Adrenal gland (tissue), 12 donors: ENCODE measurements around the gene NEURL2. TPM values are rescaled to one million over a fixed set of nuclear protein-coding genes. Genes with fewer than 3 reads are reported as not detected.
"Not testable (repeated sequence)": the region's sequence is repeated elsewhere in the genome, so short reads cannot be mapped to it uniquely, and the experiment has no call there.

Experiments used
- DNase-seq, 7 donors: peaks; one replicate each; pipeline ENCODE4 v3.0.0-alpha.2; 2019 to 2020
- H3K27ac ChIP-seq, 5 donors: fragments of 200-600 bp; sonication (generic) in 4 of 5; 1 replicate in 3 of 5; 2 replicates in 2 of 5; pipeline versions ENCODE4 v1.5.1 to v1.8.0; 2016 to 2020; ENCODE audit warnings: mild to moderate bottlenecking in 1 of 5
- H3K27me3 ChIP-seq: fragments of 200-600 bp; 2 replicates; pipeline ENCODE4 v1.8.0; 2021
- H3K36me3 ChIP-seq, 2 donors: fragments of 200-600 bp; replicated peaks in 1 of 2; 1 replicate in 1 of 2; 2 replicates in 1 of 2; pipeline versions ENCODE4 v1.5.1 to v1.8.0; 2018 to 2022
- H3K4me1 ChIP-seq, 2 donors: fragments of 200-600 bp; replicated peaks in 1 of 2; 1 replicate in 1 of 2; 2 replicates in 1 of 2; pipeline versions ENCODE4 v1.5.1 to v1.8.0; 2018 to 2021
- H3K4me3 ChIP-seq, 4 donors: fragments of 200-600 bp; sonication (generic) in 3 of 4; one replicate each; pipeline ENCODE4 v1.5.1; 2016 to 2018
- H3K9me3 ChIP-seq, 3 donors: fragments of 200-600 bp; sonication (generic) in 1 of 3; replicated peaks in 1 of 3; 1 replicate in 2 of 3; 2 replicates in 1 of 3; pipeline versions ENCODE4 v1.5.1 to v1.8.0; 2016 to 2021
- CTCF ChIP-seq, 6 experiments: fragments of 450-650 bp in 4 of 6; fragments of 200-600 bp in 2 of 6; sonication (generic) in 1 of 6; IDR thresholded peaks; 1 replicate in 5 of 6; 2 replicates in 1 of 6; pipeline versions ENCODE4 v1.5.1 to v1.8.0; 2016 to 2021; ENCODE audit warnings: antibody characterized with exemption in 6 of 6, mild to moderate bottlenecking in 2 of 6, moderate library complexity in 1 of 6
- POLR2A ChIP-seq, 2 donors: fragments of 450-650 bp; IDR thresholded peaks; one replicate each; pipeline ENCODE4 v1.6.1; 2017; ENCODE audit warnings: antibody characterized with exemption in 2 of 2, mild to moderate bottlenecking in 2 of 2, moderate library complexity in 1 of 2
- whole genome bisulfite sequencing, 4 donors: extraction: QIAGEN DNeasy Blood & Tissue Kit in 2 of 4; methylation state at CpG; one replicate each; pipeline versions ENCODE4 v1.1.5 to v1.1.7; 2013 to 2017; 5-methylcytosine and 5-hydroxymethylcytosine counted together
- intact Hi-C, 2 donors: fragments of 100-400 bp; cut with DNase I; formaldehyde crosslinking; loops; one replicate each; pipeline versions ENCODE4 v1.14.1 to v1.15.0; 2022 to 2023
- polyA plus RNA-seq, 3 donors: library from polyadenylated mRNA; stranded (reverse); fragments of 200-250 nt in 2 of 3; fragments of 350-450 nt in 1 of 3; fragmentation: Illumina TruSeq in 1 of 3; extraction: RNeasy Lipid Tissue Mini Kit (QIAGEN cat#74804) in 1 of 3; gene quantifications; one replicate each; pipeline ENCODE4 v1.2.3, GENCODE V29; 2013 to 2014
- total RNA-seq, 9 donors: library from RNA; depleted of rRNA in 4 of 9; stranded (reverse); fragments of >200 nt in 4 of 9; fragments of 120-200 nt in 1 of 9; fragmentation: NEBNext Ultra II Directional in 1 of 9; extraction: Animal tissue kit (Norgen Biotek cat#: 25700) in 1 of 9; gene quantifications; one replicate each; pipeline versions ENCODE4 v1.1.0 to v1.2.4, GENCODE V29; 2013 to 2023
- donor health status: healthy with polysubstance abuse.
- donor health status: Bipolar disorder and iron deficiency.
- donor health status: DM: yes; HTN: yes; CAD: no.
- donor health status: DM: no; HTN: no; CAD: no.
- donor health status: DM: no; HTN: no; CAD: no.
- donor health status: DM: yes; HTN: yes; CAD: no.

NEURL2 gene
- total and polyA plus RNA-seq, 12 donors, result 1.0 to 36.4 (median 13.7) TPM

GRCh38 chr20:45934046-45934585 lies 43.1 kb upstream of the NEURL2 start:
- intact Hi-C loops, result no loop called here
- peak overlapping the region; percentile 62 to 98 (median 93) for H3K4me3 ChIP-seq
- no peaks in the 10 kb centered on the region for H3K27me3 ChIP-seq
- 0 to 1% (median 1%) methylated on average over 9 to 34 of the region's 34 CpGs for WGBS, 4 donors
- peaks cover 7 to 16% of the 10 kb centered on the region in 2 donors for H3K4me1 ChIP-seq
- peak overlapping the region; percentile 98 to 100 (median 100) for H3K27ac ChIP-seq
- peaks cover 0 to 24% of the 10 kb centered on the region in 2 donors for H3K36me3 ChIP-seq
- DNase-seq, result peak in 6 of 7 donors; percentile 54 to 86 (median 73)
- H3K9me3 ChIP-seq, result no peaks in the 10 kb centered on the region
- TF ChIP-seq CTCF (IDR thresholded peaks at IDR 0.05) (no peak), POLR2A (IDR thresholded peaks at IDR 0.05) (no peak)

- H3K4me1 ChIP-seq, result peaks cover 7 to 16% of the 10 kb centered on the region in 2 donors
- no peaks in the 10 kb centered on the region for H3K9me3 ChIP-seq
- intact Hi-C loops, result no loop called here
- peaks cover 0 to 17% of the 10 kb centered on the region in 2 donors for H3K36me3 ChIP-seq
- peak; percentile 39 to 69 for TF ChIP-seq POLR2A (IDR thresholded peaks at IDR 0.05)
- TF ChIP-seq CTCF (IDR thresholded peaks at IDR 0.05), result peak in 4 of 6 experiments; percentile 18 to 41 (median 23)
- peak overlapping the region in 3 of 4 donors; percentile 62 to 98 (median 96) for H3K4me3 ChIP-seq
- peak; percentile 76 to 90 (median 81) for DNase-seq
- H3K27me3 ChIP-seq, result no peaks in the 10 kb centered on the region
- WGBS, 4 donors, result 18 to 21% (median 20%) methylated on average over 19 to 22 of the region's 22 CpGs
- peak overlapping the region; percentile 98 to 100 (median 100) for H3K27ac ChIP-seq
These were observed 42.4 kb upstream of the NEURL2 start for GRCh38 chr20:45933266-45934045.

GRCh38 chr20:45931680-45932079 lies 40.7 kb upstream of the NEURL2 start:
- intact Hi-C loops, H3K9me3 ChIP-seq, H3K4me3 ChIP-seq, H3K27me3 ChIP-seq, H3K36me3 ChIP-seq, DNase-seq: not testable (repeated sequence)
- WGBS, 4 donors, result 86 to 96% (median 92%) methylated on average over 12 to 17 of the region's 17 CpGs
- Histone ChIP-seq H3K27ac (peak overlapping the region in 4 of 5 donors; percentile 20 to 51 (median 32)), H3K4me1 (peaks cover 7 to 16% of the 10 kb centered on the region in 2 donors)

GRCh38 chr20:45927071-45927878 lies 36.3 kb upstream of the NEURL2 start:
- no peaks in the 10 kb centered on the region for H3K9me3 ChIP-seq
- WGBS, 4 donors, result 81 to 86% (median 83%) methylated on average over 14 of the region's 14 CpGs
- TF ChIP-seq POLR2A (IDR thresholded peaks at IDR 0.05) (no peak), CTCF (IDR thresholded peaks at IDR 0.05) (no peak)
- H3K27me3 ChIP-seq, result no peaks in the 10 kb centered on the region
- H3K27ac ChIP-seq, result no peak overlapping the region
- H3K4me1 ChIP-seq, result peaks cover 14 to 27% of the 10 kb centered on the region in 2 donors
- no peak overlapping the region for H3K4me3 ChIP-seq
- H3K36me3 ChIP-seq, result no peaks in the 10 kb centered on the region
- DNase-seq, result no peak
- intact Hi-C loops, result no loop called here
